Ammon's horn (tissue), 1 donor: Measurements from ENCODE around the gene TMEM131.
A peak's percentile ranks its signal among the peaks of the same experiment; 100 is the strongest.

Experiments used
- DNase-seq: peaks from one replicate; pipeline ENCODE4 v3.0.0-alpha.2; 2016; ENCODE audit warnings: low spot score

The TMEM131 gene

GRCh38 chr2:97760480-97761049 lies 235.2 kb downstream of the TMEM131 start:
- no peak for DNase-seq

DNA sequence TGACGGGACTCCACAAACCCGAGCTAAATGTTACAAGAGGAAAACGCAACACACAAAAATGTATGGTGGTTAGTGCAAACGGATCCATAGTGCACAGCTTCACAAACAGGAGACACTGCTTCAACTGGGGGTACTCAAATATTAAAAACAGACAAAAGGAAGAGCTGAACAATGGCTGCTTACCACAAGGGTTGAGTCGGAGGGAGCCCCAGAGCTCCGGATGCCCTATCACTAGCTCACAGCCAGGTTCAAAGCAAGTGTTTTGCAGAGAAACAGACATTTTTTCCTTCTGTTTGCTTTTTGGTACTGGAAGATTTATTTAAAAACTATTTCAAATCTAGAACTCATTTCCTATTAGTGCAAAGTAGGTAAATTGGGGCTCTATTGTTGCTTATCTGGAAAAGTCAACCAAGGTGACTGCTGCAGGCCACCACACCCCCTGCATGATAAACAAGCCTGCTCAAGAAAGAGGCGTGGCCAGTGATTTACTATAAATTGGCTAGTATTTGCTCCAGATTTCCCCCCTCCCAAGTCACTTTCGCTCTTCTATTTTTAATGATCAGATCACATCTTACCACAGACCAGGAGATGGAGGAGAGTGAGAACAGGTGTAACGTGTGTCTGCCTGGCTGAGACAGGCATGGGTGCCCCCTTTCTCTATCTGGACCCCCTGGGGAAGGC lies 235.9 kb downstream of the TMEM131 start:
- DNase-seq: no peak

DNA sequence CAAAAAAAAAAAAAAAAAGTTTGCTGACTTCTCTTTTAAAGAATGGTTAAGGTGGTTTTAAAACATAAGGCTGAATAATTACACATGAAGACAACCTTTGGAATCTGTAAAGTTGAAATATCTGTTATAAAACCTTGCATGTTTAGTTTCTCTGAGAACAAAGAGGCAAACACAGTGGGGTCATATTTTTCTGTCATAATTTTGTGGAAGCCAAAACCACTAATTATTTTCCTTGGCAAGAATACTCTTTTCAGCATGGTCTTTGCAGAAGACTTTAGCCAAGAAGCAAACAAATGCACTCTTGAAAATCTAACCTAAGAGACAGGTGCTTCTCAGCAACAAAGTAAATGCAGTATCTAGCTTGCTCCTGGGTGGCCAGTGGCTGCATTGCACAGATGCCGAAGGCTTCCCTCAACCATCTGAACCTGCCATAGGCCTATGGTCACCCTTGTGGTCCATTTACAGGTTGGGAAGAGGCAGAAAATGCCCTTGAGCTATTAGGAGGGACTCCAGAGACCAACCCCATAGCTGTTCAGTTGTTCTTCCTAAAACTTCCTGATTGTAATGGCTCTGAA lies 237.5 kb downstream of the TMEM131 start:
- no peak for DNase-seq

DNA sequence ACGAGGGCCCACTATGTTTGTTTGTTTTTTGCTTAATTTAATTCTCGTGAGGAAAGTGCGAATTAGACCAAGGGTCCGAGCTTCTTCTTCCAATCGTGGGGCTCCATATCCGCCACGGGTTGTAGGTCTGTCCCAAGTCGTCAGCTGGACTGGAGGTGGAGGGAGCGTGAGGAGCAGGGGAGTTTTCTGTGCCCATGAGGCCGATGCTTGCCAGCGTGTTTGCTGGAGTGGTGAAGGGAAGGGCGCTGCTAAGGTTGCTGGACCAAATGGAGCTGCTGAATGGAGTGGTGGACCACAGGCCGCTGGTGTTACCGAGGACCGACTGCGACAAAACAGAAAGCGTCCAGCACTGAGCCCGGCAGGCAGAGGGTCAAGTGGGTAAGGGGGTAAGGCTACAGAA lies 238.7 kb downstream of the TMEM131 start:
- DNase-seq: no peak

- DNase-seq: no peak
Measured at GRCh38 chr2:97755491-97755890, 240.3 kb downstream of the TMEM131 start.

- no peak for DNase-seq
Measured at GRCh38 chr2:97754690-97755346, 240.9 kb downstream of the TMEM131 start.

GRCh38 chr2:97752342-97753334 lies 243.1 kb downstream of the TMEM131 start:
- DNase-seq: no peak

GRCh38 chr2:97751752-97752151 lies 244.0 kb downstream of the TMEM131 start:
- no peak for DNase-seq

- DNase-seq: no peak
Measured at GRCh38 chr2:97750017-97750416, 245.7 kb downstream of the TMEM131 start.

GRCh38 chr2:97749581-97749980 lies 246.2 kb downstream of the TMEM131 start:
- DNase-seq: no peak

DNA sequence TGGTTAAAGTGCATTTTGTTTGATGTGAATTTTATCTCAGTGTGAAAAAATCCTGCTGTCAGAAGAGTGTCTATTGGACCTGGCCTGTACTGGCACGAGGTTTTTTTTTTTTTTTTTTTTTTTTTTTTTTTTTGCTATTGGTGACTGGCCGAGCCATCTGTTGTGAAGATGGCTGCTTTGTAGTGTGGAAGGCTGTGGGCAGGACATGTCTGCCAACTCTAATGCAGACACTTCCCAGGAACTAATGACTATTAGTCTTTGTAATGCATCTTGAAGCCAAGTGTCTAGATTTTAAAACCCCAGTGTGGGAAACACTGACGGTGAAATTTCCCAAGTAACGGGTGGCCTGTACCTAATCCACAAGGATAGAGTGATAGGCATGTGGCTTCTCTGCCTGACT lies 248.0 kb downstream of the TMEM131 start:
- no peak for DNase-seq

GRCh38 chr2:97747285-97747684 lies 248.5 kb downstream of the TMEM131 start:
- no peak for DNase-seq

GRCh38 chr2:97745474-97746174 lies 250.1 kb downstream of the TMEM131 start:
- DNase-seq: no peak

DNA sequence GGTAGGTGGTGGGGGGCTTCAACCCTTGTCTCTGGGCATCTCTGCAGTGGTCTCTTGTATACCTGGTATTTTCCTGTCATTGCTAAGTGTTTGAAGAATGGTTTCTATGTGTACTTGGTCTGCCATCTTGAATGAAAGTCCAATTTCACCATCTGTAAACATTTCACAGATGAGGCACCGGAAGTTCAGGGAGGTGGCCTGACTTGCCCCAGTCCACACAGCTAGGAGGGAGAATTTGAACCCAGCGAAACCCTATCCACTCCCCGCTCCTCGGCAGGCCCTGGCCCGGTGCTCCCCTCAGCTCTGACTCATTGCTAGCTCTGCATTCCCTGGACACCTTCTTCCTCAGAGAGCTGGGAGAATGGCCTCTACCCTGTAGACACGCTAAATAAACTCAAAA lies 251.8 kb downstream of the TMEM131 start:
- no peak for DNase-seq

- no peak for DNase-seq
Measured at GRCh38 chr2:97742381-97742847, 253.3 kb downstream of the TMEM131 start.

DNA sequence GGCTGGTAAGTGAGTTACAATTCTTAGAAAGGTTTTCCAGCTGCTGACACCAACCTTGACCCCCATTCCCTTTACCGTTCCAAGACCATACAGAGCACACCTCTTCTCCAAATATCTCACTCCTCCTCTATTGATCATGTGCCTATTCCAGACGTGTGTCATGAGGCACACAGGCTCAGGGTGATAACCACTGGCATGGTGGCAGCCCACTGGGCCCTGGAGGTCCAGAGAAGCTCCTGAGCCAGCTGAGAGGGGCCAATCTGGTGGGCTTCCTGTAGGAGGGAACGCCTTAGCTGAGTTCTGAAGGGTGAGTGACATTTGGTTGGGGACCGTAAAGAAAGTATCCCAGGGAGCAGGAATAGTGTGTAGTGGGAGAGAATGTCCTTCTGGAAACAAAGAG lies 254.1 kb downstream of the TMEM131 start:
- DNase-seq: no peak

DNA sequence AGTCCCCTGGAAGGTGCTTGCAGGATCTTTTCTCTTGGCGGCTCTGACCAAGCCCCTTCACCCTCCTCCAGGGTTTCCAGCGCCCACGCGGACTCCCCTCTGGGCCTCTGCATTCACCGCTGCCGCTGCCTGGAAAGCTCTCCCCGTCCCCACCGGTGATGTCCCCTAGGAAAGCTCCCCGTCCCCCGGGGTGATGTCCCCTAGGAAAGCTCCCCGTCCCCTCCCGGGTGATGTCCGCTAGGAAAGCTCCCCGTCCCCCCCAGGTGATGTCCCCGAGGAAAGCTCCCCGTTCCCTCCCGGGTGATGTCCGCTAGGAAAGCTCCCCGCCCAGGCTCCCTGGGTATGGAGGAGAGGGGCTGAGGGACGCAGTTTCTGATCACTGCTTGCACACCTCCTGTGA lies 254.5 kb downstream of the TMEM131 start:
- DNase-seq: no peak

DNA sequence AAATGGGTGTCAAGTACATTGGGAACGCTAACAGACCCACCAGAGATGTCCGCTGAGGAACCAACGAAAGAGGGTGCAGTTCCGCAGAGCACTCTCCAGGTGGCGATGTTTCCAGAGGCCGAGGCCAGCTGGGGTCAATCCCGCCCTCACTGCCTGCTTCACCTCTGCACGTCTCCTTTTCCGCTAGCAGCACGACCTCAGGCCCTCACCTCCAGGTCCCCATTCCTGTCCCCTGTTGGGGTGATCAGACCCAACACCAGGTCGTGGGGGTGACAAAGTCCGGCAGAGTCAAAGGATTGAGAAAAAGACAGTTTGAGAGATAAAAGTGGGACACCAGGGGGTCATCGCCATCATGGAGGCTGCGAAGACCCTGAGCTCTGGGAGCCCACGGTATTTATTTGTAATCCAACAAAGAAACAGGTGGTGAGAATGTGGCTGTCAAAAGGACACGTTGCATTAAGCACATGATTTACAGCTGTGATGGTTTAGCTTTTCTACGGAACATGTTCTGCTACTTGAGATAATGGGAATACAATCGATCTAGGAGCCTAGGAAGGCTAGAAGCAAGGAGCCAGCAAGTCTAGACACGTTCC lies 255.1 kb downstream of the TMEM131 start:
- peak; percentile 22 for DNase-seq

- DNase-seq: no peak
Measured at GRCh38 chr2:97739893-97740245, 255.9 kb downstream of the TMEM131 start.

DNA sequence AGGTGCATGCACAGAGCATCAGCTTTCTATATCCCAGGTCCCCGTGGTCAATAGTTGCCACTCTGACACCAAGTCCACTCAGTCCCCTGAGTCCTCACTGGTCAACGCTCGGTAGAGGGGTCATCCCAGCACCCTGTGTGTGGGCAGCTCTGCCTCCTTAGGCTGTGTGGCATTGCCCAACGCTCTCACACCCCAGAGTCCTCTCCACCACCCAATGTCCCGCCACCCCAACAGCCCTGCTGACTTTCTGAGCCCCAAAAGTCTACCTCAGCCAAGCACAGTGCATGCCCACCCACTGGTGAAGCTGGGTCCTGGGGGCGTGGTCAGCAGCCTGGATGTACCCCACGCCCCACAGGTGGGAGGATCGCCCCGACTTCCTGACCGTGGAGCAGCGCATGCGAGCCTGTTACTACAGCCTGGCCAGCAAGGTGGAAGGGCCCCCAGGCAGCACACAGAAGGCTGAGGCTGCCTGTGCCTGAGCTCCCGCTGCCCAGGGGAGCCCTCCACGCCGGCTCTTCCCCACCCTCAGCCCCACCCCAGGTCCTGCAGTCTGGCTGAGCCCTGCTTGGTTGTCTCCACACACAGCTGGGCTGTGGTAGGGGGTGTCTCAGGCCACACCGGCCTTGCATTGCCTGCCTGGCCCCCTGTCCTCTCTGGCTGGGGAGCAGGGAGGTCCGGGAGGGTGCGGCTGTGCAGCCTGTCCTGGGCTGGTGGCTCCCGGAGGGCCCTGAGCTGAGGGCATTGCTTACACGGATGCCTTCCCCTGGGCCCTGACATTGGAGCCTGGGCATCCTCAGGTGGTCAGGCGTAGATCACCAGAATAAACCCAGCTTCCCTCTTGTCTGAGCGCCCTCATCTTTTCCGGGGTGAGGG lies 256.5 kb downstream of the TMEM131 start:
- no peak for DNase-seq
